ENCODE data around the gene CNKSR2.
A peak's percentile ranks its signal among the peaks of the same experiment; 100 is the strongest.

Gene CNKSR2

GRCh38 chrX:21374163-21374993 is at the start of gene CNKSR2:
Gene CNKSR2 (plus strand): TSS chrX:21374418. CDS start chrX:21374898, 480 bp downstream.
- Histone ChIP-seq H2AFZ (ENCODE audit: low read length) (no peak within 1 kb of the TSS), H3K9me2 (ENCODE audit: low read depth, low read length) (no peaks in the 10 kb centered on the region), H3K4me2 (ENCODE audit: low read length) (peak within 1 kb of the TSS; percentile 75), H3K79me2 (ENCODE audit: insufficient read depth, low read length) (0 out of 2 replicates have a peak, but pooled peaks cover 4% of the 10 kb centered on the region), H4K20me1 (ENCODE audit: insufficient read depth, low read length) (no peaks in the 10 kb centered on the region), H3K9me3 (ENCODE audit: low read length) (no peaks in the 10 kb centered on the region), H3K27ac (ENCODE audit: low read depth, low read length, poor library complexity, severe bottlenecking) (peak within 1 kb of the TSS; percentile 57), H3K4me1 (ENCODE audit: insufficient read depth, low read length, severe bottlenecking) (peaks cover 23% of the 10 kb centered on the region), H3K36me3 (ENCODE audit: insufficient read depth, low read length) (no peaks in the 10 kb centered on the region), H3K27me3 (ENCODE audit: insufficient read depth, low read length) (no peaks in the 10 kb centered on the region), H3K4me3 (ENCODE audit: low read depth, low read length, poor library complexity, severe bottlenecking) (peak within 1 kb of the TSS; percentile 84), H3K9ac (ENCODE audit: low read length) (peak within 1 kb of the TSS; percentile 79), H3F3A (ENCODE audit: insufficient read depth, low read length) (no peaks in the 10 kb centered on the region)
- TF ChIP-seq EZH2 (IDR thresholded peaks at IDR 0.05; ENCODE audit: borderline replicate concordance, low read length) = no peak

- Histone ChIP-seq H3F3A (ENCODE audit: insufficient read depth, low read length) (no peaks in the 10 kb centered on the region), H2AFZ (ENCODE audit: low read length) (no peak overlapping the region), H3K9me2 (ENCODE audit: low read depth, low read length) (no peaks in the 10 kb centered on the region), H3K79me2 (ENCODE audit: insufficient read depth, low read length) (no peaks in the 10 kb centered on the region), H3K4me2 (ENCODE audit: low read length) (no peak overlapping the region), H3K4me3 (ENCODE audit: low read depth, low read length, poor library complexity, severe bottlenecking) (no peak overlapping the region), H4K20me1 (ENCODE audit: insufficient read depth, low read length) (no peaks in the 10 kb centered on the region), H3K27me3 (ENCODE audit: insufficient read depth, low read length) (no peaks in the 10 kb centered on the region), H3K36me3 (ENCODE audit: insufficient read depth, low read length) (no peaks in the 10 kb centered on the region), H3K4me1 (ENCODE audit: insufficient read depth, low read length, severe bottlenecking) (no peaks in the 10 kb centered on the region), H3K27ac (ENCODE audit: low read depth, low read length, poor library complexity, severe bottlenecking) (no peak overlapping the region), H3K9ac (ENCODE audit: low read length) (no peak overlapping the region), H3K9me3 (ENCODE audit: low read length) (no peaks in the 10 kb centered on the region)
- TF ChIP-seq EZH2 (IDR thresholded peaks at IDR 0.05; ENCODE audit: borderline replicate concordance, low read length) (no peak), CTCF (IDR thresholded peaks at IDR 0.05; ENCODE audit: low read length) (no peak)
Observed at GRCh38 chrX:21354725-21355124, 19.5 kb upstream of the CNKSR2 start.

- no peaks in the 10 kb centered on the region for H3K79me2 ChIP-seq (ENCODE audit: insufficient read depth, low read length)
- no peaks in the 10 kb centered on the region for H3K36me3 ChIP-seq (ENCODE audit: insufficient read depth, low read length)
- no peaks in the 10 kb centered on the region for H3K9me2 ChIP-seq (ENCODE audit: low read depth, low read length)
Observed at GRCh38 chrX:21355831-21356230, 18.4 kb upstream of the CNKSR2 start.

More at GRCh38 chrX:21355831-21356230, 18.4 kb upstream of the CNKSR2 start:
- H3F3A ChIP-seq (ENCODE audit: insufficient read depth, low read length) = no peaks in the 10 kb centered on the region
- no peak overlapping the region for H3K9ac ChIP-seq (ENCODE audit: low read length)
- H3K27me3 ChIP-seq (ENCODE audit: insufficient read depth, low read length) = no peaks in the 10 kb centered on the region
- no peaks in the 10 kb centered on the region for H3K9me3 ChIP-seq (ENCODE audit: low read length)
- no peaks in the 10 kb centered on the region for H3K4me1 ChIP-seq (ENCODE audit: insufficient read depth, low read length, severe bottlenecking)
- no peak overlapping the region for H3K27ac ChIP-seq (ENCODE audit: low read depth, low read length, poor library complexity, severe bottlenecking)
- H3K4me3 ChIP-seq (ENCODE audit: low read depth, low read length, poor library complexity, severe bottlenecking) = no peak overlapping the region
- no peaks in the 10 kb centered on the region for H4K20me1 ChIP-seq (ENCODE audit: insufficient read depth, low read length)
- H2AFZ ChIP-seq (ENCODE audit: low read length) = no peak overlapping the region
- H3K4me2 ChIP-seq (ENCODE audit: low read length) = no peak overlapping the region
- TF ChIP-seq EZH2 (IDR thresholded peaks at IDR 0.05; ENCODE audit: borderline replicate concordance, low read length) = no peak
- no peak for TF ChIP-seq CTCF (IDR thresholded peaks at IDR 0.05; ENCODE audit: low read length)
